ENCODE measurements around the gene GFRA1. TPM values are rescaled to one million over a fixed set of nuclear protein-coding genes. Genes with fewer than 3 reads are reported as not detected.

GFRA1 gene
- polyA plus RNA-seq, 1 donor (not counting 4 experiments of a cell fraction or from before 2014, with no cell fraction given) = not detected

DNA sequence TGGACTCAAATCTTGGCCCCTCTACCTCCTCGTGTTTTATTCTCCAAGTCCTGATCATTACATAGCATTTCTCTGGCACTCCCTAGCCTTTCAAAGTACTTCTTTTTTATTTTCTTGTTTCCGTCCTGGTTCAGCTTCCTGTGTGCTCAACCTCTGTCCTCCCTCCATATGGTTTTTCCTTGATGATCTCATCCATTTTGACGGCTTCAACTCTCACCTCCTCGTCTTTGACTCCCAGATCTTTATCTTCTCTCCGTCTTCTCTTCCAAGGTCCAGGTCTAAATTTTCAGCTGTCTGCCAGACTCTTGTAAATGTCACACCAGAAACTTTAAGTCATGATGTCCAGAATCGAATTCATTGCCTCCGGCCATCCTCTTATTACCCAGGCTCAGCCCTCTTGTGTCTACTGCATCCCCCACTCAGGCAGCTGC is 23.3 kb upstream of the GFRA1 start:
- no peaks in the 10 kb centered on the region for H3K27me3 ChIP-seq (ENCODE audit: control insufficient read depth, extremely low read depth, insufficient read depth, low read length)

DNA sequence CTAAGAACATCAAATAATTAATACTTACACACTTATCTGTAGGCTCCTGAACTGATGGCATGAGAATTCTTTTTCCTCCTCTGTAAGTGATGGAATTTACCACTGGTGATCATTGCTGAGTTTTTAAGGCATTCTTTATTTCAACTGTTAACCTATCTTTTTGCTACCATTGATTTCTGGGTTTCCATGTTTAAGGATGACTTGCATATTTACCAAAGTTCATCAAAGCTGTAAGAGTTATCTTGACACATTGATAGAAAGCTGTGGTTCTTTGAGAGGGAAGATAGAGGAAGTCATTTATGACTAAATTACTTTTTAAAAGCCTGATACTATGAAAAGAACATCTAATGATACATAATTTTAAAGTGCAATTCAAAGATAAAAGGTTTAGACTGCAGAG is 19.5 kb upstream of the GFRA1 start:
- TF ChIP-seq EZH2 (IDR thresholded peaks at IDR 0.05; ENCODE audit: low read length) = no peak
- TF ChIP-seq, protein P1, sequence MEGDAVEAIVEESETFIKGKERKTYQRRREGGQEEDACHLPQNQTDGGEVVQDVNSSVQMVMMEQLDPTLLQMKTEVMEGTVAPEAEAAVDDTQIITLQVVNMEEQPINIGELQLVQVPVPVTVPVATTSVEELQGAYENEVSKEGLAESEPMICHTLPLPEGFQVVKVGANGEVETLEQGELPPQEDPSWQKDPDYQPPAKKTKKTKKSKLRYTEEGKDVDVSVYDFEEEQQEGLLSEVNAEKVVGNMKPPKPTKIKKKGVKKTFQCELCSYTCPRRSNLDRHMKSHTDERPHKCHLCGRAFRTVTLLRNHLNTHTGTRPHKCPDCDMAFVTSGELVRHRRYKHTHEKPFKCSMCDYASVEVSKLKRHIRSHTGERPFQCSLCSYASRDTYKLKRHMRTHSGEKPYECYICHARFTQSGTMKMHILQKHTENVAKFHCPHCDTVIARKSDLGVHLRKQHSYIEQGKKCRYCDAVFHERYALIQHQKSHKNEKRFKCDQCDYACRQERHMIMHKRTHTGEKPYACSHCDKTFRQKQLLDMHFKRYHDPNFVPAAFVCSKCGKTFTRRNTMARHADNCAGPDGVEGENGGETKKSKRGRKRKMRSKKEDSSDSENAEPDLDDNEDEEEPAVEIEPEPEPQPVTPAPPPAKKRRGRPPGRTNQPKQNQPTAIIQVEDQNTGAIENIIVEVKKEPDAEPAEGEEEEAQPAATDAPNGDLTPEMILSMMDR (optimal IDR thresholded peaks at IDR 0.05 in 1 of 3, IDR thresholded peaks at IDR 0.05 in 1 of 3, conservative IDR thresholded peaks at IDR 0.05 in 1 of 3; ENCODE audit: extremely low read depth in 1 of 3, insufficient read depth in 2 of 3, low read length in 3 of 3) = no peak
- no peak for FAIRE-seq
- no peak overlapping the region for H3K9ac ChIP-seq (ENCODE audit: control insufficient read depth, extremely low read depth, insufficient read depth, low read length)
- no peaks in the 10 kb centered on the region for H3K36me3 ChIP-seq (ENCODE audit: control insufficient read depth in 2 of 2, extremely low read depth in 1 of 2, insufficient read depth in 2 of 2, low read length in 2 of 2)
- H3K4me1 ChIP-seq (ENCODE audit: control insufficient read depth, extremely low read depth, insufficient read depth, low read length) = no peaks in the 10 kb centered on the region
- H3K4me2 ChIP-seq (ENCODE audit: control insufficient read depth, extremely low read depth, insufficient read depth, low read depth, low read length) = no peak overlapping the region
- H3K27me3 ChIP-seq (ENCODE audit: control insufficient read depth, extremely low read depth, insufficient read depth, low read length) = no peaks in the 10 kb centered on the region
- dilution Hi-C loops (cut with MboI; ENCODE audit: extremely low pct_ligation_motif_present, low sequenced_read_pairs) = no loop called here
- H3K9me1 ChIP-seq (ENCODE audit: control insufficient read depth, extremely low read depth, insufficient read depth, low read length) = no peaks in the 10 kb centered on the region
- no peaks in the 10 kb centered on the region for H4K20me1 ChIP-seq (ENCODE audit: control insufficient read depth, extremely low read depth, insufficient read depth, low read length)
- no peak for DNase-seq (ENCODE audit: low read depth, low spot score)
- H3K27ac ChIP-seq (ENCODE audit: control insufficient read depth, insufficient read depth, low read length) = no peak overlapping the region
- no peaks in the 10 kb centered on the region for H3K79me2 ChIP-seq (ENCODE audit: control insufficient read depth, insufficient read depth, low read length)
- H2AFZ ChIP-seq (ENCODE audit: control insufficient read depth, low read length) = no peak overlapping the region
- no peak overlapping the region for H3K4me3 ChIP-seq (ENCODE audit: control insufficient read depth in 2 of 3, extremely low read depth in 1 of 3, insufficient read depth in 2 of 3, low read depth in 1 of 3, low read length in 3 of 3)
- no peaks in the 10 kb centered on the region for H3K9me3 ChIP-seq (ENCODE audit: control insufficient read depth, low read depth, low read length)

More for the DNA sequence above, 23.3 kb upstream of the GFRA1 start:
- FAIRE-seq (no peak), DNase-seq (ENCODE audit: low read depth, low spot score) (no peak)
- Histone ChIP-seq H3K27ac (ENCODE audit: control insufficient read depth, insufficient read depth, low read length) (no peak overlapping the region), H3K79me2 (ENCODE audit: control insufficient read depth, insufficient read depth, low read length) (no peaks in the 10 kb centered on the region), H3K4me3 (ENCODE audit: control insufficient read depth in 2 of 3, extremely low read depth in 1 of 3, insufficient read depth in 2 of 3, low read depth in 1 of 3, low read length in 3 of 3) (no peak overlapping the region), H2AFZ (ENCODE audit: control insufficient read depth, low read length) (no peak overlapping the region), H3K4me1 (ENCODE audit: control insufficient read depth, extremely low read depth, insufficient read depth, low read length) (no peaks in the 10 kb centered on the region), H3K36me3 (ENCODE audit: control insufficient read depth in 2 of 2, extremely low read depth in 1 of 2, insufficient read depth in 2 of 2, low read length in 2 of 2) (no peaks in the 10 kb centered on the region), H3K9me3 (ENCODE audit: control insufficient read depth, low read depth, low read length) (no peaks in the 10 kb centered on the region), H3K9ac (ENCODE audit: control insufficient read depth, extremely low read depth, insufficient read depth, low read length) (no peak overlapping the region), H3K4me2 (ENCODE audit: control insufficient read depth, extremely low read depth, insufficient read depth, low read depth, low read length) (no peak overlapping the region), H3K9me1 (ENCODE audit: control insufficient read depth, extremely low read depth, insufficient read depth, low read length) (no peaks in the 10 kb centered on the region), H4K20me1 (ENCODE audit: control insufficient read depth, extremely low read depth, insufficient read depth, low read length) (no peaks in the 10 kb centered on the region)
- dilution Hi-C loops (cut with MboI; ENCODE audit: extremely low pct_ligation_motif_present, low sequenced_read_pairs) = no loop called here
- TF ChIP-seq EZH2 (IDR thresholded peaks at IDR 0.05; ENCODE audit: low read length) = no peak
- TF ChIP-seq, protein P1 (optimal IDR thresholded peaks at IDR 0.05 in 1 of 3, IDR thresholded peaks at IDR 0.05 in 1 of 3, conservative IDR thresholded peaks at IDR 0.05 in 1 of 3; ENCODE audit: extremely low read depth in 1 of 3, insufficient read depth in 2 of 3, low read length in 3 of 3) = no peak
